ENCODE measurements around the gene P2RX3.
"Not testable (repeated sequence)": the region's sequence is repeated elsewhere in the genome, so short reads cannot be mapped to it uniquely, and the experiment has no call there.

P2RX3 gene

GRCh38 chr11:57338142-57338541, at the start of gene P2RX3:
Gene P2RX3 (plus strand): TSS chr11:57338352. CDS start chr11:57338551, 199 bp downstream.
- peak; percentile 64 for DNase-seq

- DNase-seq = peak; percentile 49
Measured at GRCh38 chr11:57288771-57289579, 49.2 kb upstream of the P2RX3 start.

- DNase-seq = no peak
Measured at GRCh38 chr11:57290288-57290687, 47.9 kb upstream of the P2RX3 start.

- DNase-seq = peak; percentile 13
Measured at GRCh38 chr11:57294225-57295131, 43.7 kb upstream of the P2RX3 start.

GRCh38 chr11:57296205-57296604, 41.9 kb upstream of the P2RX3 start:
- DNase-seq = not testable (repeated sequence)

- DNase-seq = no peak
Measured at GRCh38 chr11:57297221-57297620, 40.9 kb upstream of the P2RX3 start.

- no peak for DNase-seq
Measured at GRCh38 chr11:57299150-57299737, 38.9 kb upstream of the P2RX3 start.

GRCh38 chr11:57300785-57301184, 37.4 kb upstream of the P2RX3 start:
- no peak for DNase-seq

GRCh38 chr11:57301711-57302423, 36.3 kb upstream of the P2RX3 start:
- DNase-seq = no peak

GRCh38 chr11:57302489-57302888, 35.7 kb upstream of the P2RX3 start:
- no peak for DNase-seq

GRCh38 chr11:57303280-57303989, 34.7 kb upstream of the P2RX3 start:
- DNase-seq = peak; percentile 26

- DNase-seq = peak; percentile 94
Measured at GRCh38 chr11:57303990-57304579, 34.1 kb upstream of the P2RX3 start.

GRCh38 chr11:57305523-57305922, 32.6 kb upstream of the P2RX3 start:
- DNase-seq = no peak

- no peak for DNase-seq
Measured at GRCh38 chr11:57306161-57306876, 31.8 kb upstream of the P2RX3 start.

GRCh38 chr11:57306940-57307565, 31.1 kb upstream of the P2RX3 start:
- no peak for DNase-seq

GRCh38 chr11:57307666-57308270, 30.4 kb upstream of the P2RX3 start:
- no peak for DNase-seq

- DNase-seq = no peak
Measured at GRCh38 chr11:57308426-57309060, 29.6 kb upstream of the P2RX3 start.

- DNase-seq = no peak
Measured at GRCh38 chr11:57309106-57310059, 28.8 kb upstream of the P2RX3 start.
